Liver (tissue), 9 donors: Measurements from ENCODE around the gene GPATCH8. TPM values are rescaled to one million over a fixed set of nuclear protein-coding genes. Genes with fewer than 3 reads are reported as not detected.

Source experiments
- DNase-seq: peaks from one replicate; pipeline ENCODE4 v3.0.0-alpha.2; 2017; ENCODE audit warnings: low spot score
- H3K27ac ChIP-seq, 2 donors: one replicate each; pipeline ENCODE4 v1.7.0; 2013; ENCODE audit warnings: inconsistent platforms in 2 of 2, low read length in 2 of 2, control low read depth in 1 of 2, low read depth in 1 of 2, mild to moderate bottlenecking in 1 of 2
- H3K27me3 ChIP-seq, 4 donors: one replicate each; pipeline versions ENCODE4 v1.6.1 to v1.7.0; 2013; ENCODE audit warnings: low read length in 3 of 4, inconsistent platforms in 1 of 4, mild to moderate bottlenecking in 1 of 4, moderate library complexity in 1 of 4; ENCODE audit not compliant: control insufficient read depth in 4 of 4, insufficient read depth in 4 of 4
- H3K36me3 ChIP-seq, 4 donors: one replicate each; pipeline versions ENCODE4 v1.6.1 to v1.7.0; 2013; ENCODE audit warnings: low read length in 3 of 4, mild to moderate bottlenecking in 3 of 4, low read depth in 1 of 4, moderate library complexity in 1 of 4; ENCODE audit not compliant: control insufficient read depth in 4 of 4, insufficient read depth in 3 of 4
- H3K4me1 ChIP-seq, 4 donors: one replicate each; pipeline versions ENCODE4 v1.6.1 to v1.7.0; 2013; ENCODE audit warnings: low read length in 3 of 4, mild to moderate bottlenecking in 3 of 4, moderate library complexity in 1 of 4; ENCODE audit not compliant: control insufficient read depth in 4 of 4, insufficient read depth in 4 of 4
- H3K4me3 ChIP-seq, 3 donors: one replicate each; pipeline versions ENCODE4 v1.6.1 to v1.7.0; 2013; ENCODE audit warnings: low read length in 3 of 3, control low read depth in 1 of 3, low read depth in 1 of 3, mild to moderate bottlenecking in 1 of 3
- H3K9ac ChIP-seq, 2 donors: one replicate each; pipeline ENCODE4 v1.7.0; 2013; ENCODE audit warnings: low read length in 2 of 2, mild to moderate bottlenecking in 2 of 2, moderate library complexity in 2 of 2, control low read depth in 1 of 2, low read depth in 1 of 2
- H3K9me3 ChIP-seq, 4 donors: one replicate each; pipeline versions ENCODE4 v1.6.1 to v1.7.0; 2013; ENCODE audit warnings: low read length in 3 of 4; ENCODE audit not compliant: control insufficient read depth in 4 of 4
- EGR1 ChIP-seq, 2 donors: IDR thresholded peaks; 2 replicates each; pipeline ENCODE4 v1.6.1; 2016 to 2018; ENCODE audit warnings: antibody characterized with exemption in 2 of 2, low read depth in 2 of 2
- GABPA ChIP-seq, 2 donors: IDR thresholded peaks in 1 of 2; conservative IDR thresholded peaks in 1 of 2; 2 replicates each; pipeline ENCODE4 v1.6.1; 2016; ENCODE audit warnings: antibody characterized with exemption in 2 of 2, mild to moderate bottlenecking in 1 of 2, moderate library complexity in 1 of 2
- HNF4A ChIP-seq, 2 donors: conservative IDR thresholded peaks; 2 replicates each; pipeline ENCODE4 v1.6.1; 2016; ENCODE audit warnings: antibody characterized with exemption in 2 of 2, mild to moderate bottlenecking in 2 of 2
- HNF4G ChIP-seq: IDR thresholded peaks from 2 replicates; pipeline ENCODE4 v1.6.1; 2016; ENCODE audit warnings: antibody characterized with exemption
- JUND ChIP-seq, 2 donors: IDR thresholded peaks; 2 replicates each; pipeline ENCODE4 v1.6.1; 2016; ENCODE audit warnings: antibody characterized with exemption in 2 of 2
- NR2F2 ChIP-seq: IDR thresholded peaks from 2 replicates; pipeline ENCODE4 v1.6.1; 2016; ENCODE audit warnings: antibody characterized with exemption
- RAD21 ChIP-seq, 2 donors: IDR thresholded peaks; 2 replicates each; pipeline ENCODE4 v1.6.1; 2016; ENCODE audit warnings: antibody characterized with exemption in 2 of 2, mild to moderate bottlenecking in 2 of 2
- REST ChIP-seq: IDR thresholded peaks from 2 replicates; pipeline ENCODE4 v1.6.1; 2016; ENCODE audit warnings: antibody characterized with exemption, mild to moderate bottlenecking
- TAF1 ChIP-seq: conservative IDR thresholded peaks from 2 replicates; pipeline ENCODE4 v1.6.1; 2016; ENCODE audit warnings: antibody characterized with exemption, mild to moderate bottlenecking
- YY1 ChIP-seq: IDR thresholded peaks from 2 replicates; pipeline ENCODE4 v1.6.1; 2016; ENCODE audit warnings: antibody characterized with exemption, mild to moderate bottlenecking
- ZBTB33 ChIP-seq: IDR thresholded peaks from 2 replicates; pipeline ENCODE4 v1.6.1; 2016; ENCODE audit warnings: antibody characterized with exemption
- WGBS: extraction: QIAGEN DNeasy Blood & Tissue Kit; methylation state at CpG from one replicate; pipeline ENCODE4 v1.1.7; 2013; 5-methylcytosine and 5-hydroxymethylcytosine counted together
- polyA plus RNA-seq, 2 donors: library from polyadenylated mRNA; stranded (reverse) in 1 of 2; unstranded in 1 of 2; fragments of 200-250 nt in 1 of 2; fragments of >200 nt in 1 of 2; fragmentation: Nextera tagmentation in 1 of 2; extraction: Ambion mirVana in 1 of 2; gene quantifications; one replicate each; pipeline versions ENCODE4 v1.2.1 to v1.2.3, GENCODE V29; 2013 to 2015
- total RNA-seq, 2 donors: library from RNA; depleted of rRNA; stranded (reverse); fragments of >200 nt; gene quantifications; one replicate each; pipeline ENCODE4 v1.2.3, GENCODE V29; 2014
- donor health status: healthy.
- donor health status: healthy.
- donor health status: healthy.
- donor health status: healthy.
- donor health status: healthy.

Gene GPATCH8
- total and polyA plus RNA-seq, 4 donors = 4.2 to 21.8 (median 9.9) TPM

- peaks cover 0 to 5% (median 0%) of the 10 kb centered on the region in 4 donors for H3K4me1 ChIP-seq
- DNase-seq = no peak
Observed at GRCh38 chr17:44356241-44356640, 147.0 kb downstream of the GPATCH8 start.

GRCh38 chr17:44355642-44356099 is 147.5 kb downstream of the GPATCH8 start:
- WGBS = 89% methylated on average over 17 of the region's 17 CpGs
- Histone ChIP-seq H3K27ac (no peak overlapping the region), H3K9me3 (no peaks in the 10 kb centered on the region), H3K4me1 (peaks cover 0 to 5% (median 0%) of the 10 kb centered on the region in 4 donors), H3K36me3 (peaks cover 4 to 23% (median 12%) of the 10 kb centered on the region in 4 donors), H3K4me3 (no peak overlapping the region), H3K27me3 (no peaks in the 10 kb centered on the region), H3K9ac (no peak overlapping the region)
- no peak for DNase-seq
- no peak for TF ChIP-seq HNF4G
- TF ChIP-seq TAF1 = no peak
- no peak for TF ChIP-seq REST
- TF ChIP-seq EGR1 (IDR thresholded peaks at IDR 0.05; ENCODE audit: low read depth in 2 of 2) = no peak
- TF ChIP-seq HNF4A (conservative IDR thresholded peaks at IDR 0.05) = no peak

More at GRCh38 chr17:44356241-44356640, 147.0 kb downstream of the GPATCH8 start:
- Histone ChIP-seq H3K9ac (no peak overlapping the region), H3K27me3 (no peaks in the 10 kb centered on the region), H3K27ac (no peak overlapping the region), H3K36me3 (peaks cover 4 to 18% (median 9%) of the 10 kb centered on the region in 4 donors), H3K4me3 (no peak overlapping the region), H3K9me3 (no peaks in the 10 kb centered on the region)
- TF ChIP-seq RAD21 (IDR thresholded peaks at IDR 0.05) (no peak), HNF4A (conservative IDR thresholded peaks at IDR 0.05) (no peak), HNF4G (no peak), ZBTB33 (no peak), TAF1 (no peak), YY1 (no peak), JUND (IDR thresholded peaks at IDR 0.05) (no peak), GABPA (IDR thresholded peaks at IDR 0.05 in 1 of 2, conservative IDR thresholded peaks at IDR 0.05 in 1 of 2) (no peak), NR2F2 (no peak)
- 85% methylated on average over 11 of the region's 11 CpGs for WGBS
